PC-9 (cell line): Measurements from ENCODE around the gene GRAMD1C. TPM values are rescaled to one million over a fixed set of nuclear protein-coding genes. Genes with fewer than 3 reads are reported as not detected.

Experiments used
- BruUV-seq: library from RNA; stranded (reverse); fragments of 400-500 nt; replicated peaks from 2 replicates; lab custom pipeline; 2021; lab: Mats Ljungman, UMichigan
- CTCF ChIA-PET: fragments of 300-600 bp; sonication (Branson Sonifier 250); formaldehyde crosslinking; loops from one replicate; lab custom pipeline; 2022; ENCODE audit warnings: antibody characterized with exemption; lab: Charles Lee
- POLR2A ChIA-PET: fragments of 300-600 bp; sonication (Branson Sonifier 250); formaldehyde crosslinking; loops from one replicate; lab custom pipeline; 2022; ENCODE audit warnings: antibody characterized with exemption; ENCODE audit not compliant: unreplicated experiment; lab: Charles Lee
- DNase-seq, 2 experiments: peaks; one replicate each; pipeline versions ENCODE4 v3.0.0 to v3.0.0-alpha.2; 2015 to 2022; ENCODE audit warnings: mixed read lengths in 1 of 2
- H2AFZ ChIP-seq: fragments of 200-600 bp; sonication (generic); 2 replicates; pipeline ENCODE4 v1.8.1; 2017; ENCODE audit warnings: antibody characterized with exemption
- H3F3A ChIP-seq: fragments of 200-600 bp; sonication (generic); 2 replicates; pipeline ENCODE4 v1.8.1; 2017; ENCODE audit warnings: antibody characterized with exemption, mild to moderate bottlenecking, low read depth; ENCODE audit not compliant: insufficient read depth
- H3K27ac ChIP-seq: fragments of 200-600 bp; sonication (generic); 2 replicates; pipeline ENCODE4 v1.6.1; 2016; ENCODE audit warnings: mixed run types
- H3K27me3 ChIP-seq: fragments of 200-600 bp; sonication (generic); 2 replicates; pipeline ENCODE4 v1.6.1; 2016; ENCODE audit warnings: low read depth, mixed run types; ENCODE audit not compliant: insufficient read depth
- H3K36me3 ChIP-seq: fragments of 200-600 bp; sonication (generic); 2 replicates; pipeline ENCODE4 v1.6.1; 2016; ENCODE audit warnings: low read depth, mixed run types
- H3K4me1 ChIP-seq: fragments of 200-600 bp; sonication (generic); replicated peaks from 2 replicates; pipeline ENCODE4 v1.6.1; 2016; ENCODE audit warnings: mixed run types; ENCODE audit not compliant: insufficient read depth
- H3K4me2 ChIP-seq: fragments of 200-600 bp; sonication (generic); 2 replicates; pipeline ENCODE4 v1.6.1; 2017; ENCODE audit warnings: mixed run types
- H3K4me3 ChIP-seq: fragments of 200-600 bp; sonication (generic); 2 replicates; pipeline ENCODE4 v1.6.1; 2016; ENCODE audit warnings: mixed run types
- H3K79me2 ChIP-seq: fragments of 200-600 bp; sonication (generic); 2 replicates; pipeline ENCODE4 v1.6.1; 2017; ENCODE audit warnings: low read depth, mixed run types
- H3K9me2 ChIP-seq: fragments of 200-600 bp; sonication (generic); 2 replicates; pipeline ENCODE4 v1.8.1; 2017; ENCODE audit warnings: mild to moderate bottlenecking; ENCODE audit not compliant: insufficient read depth
- H3K9me3 ChIP-seq: fragments of 200-600 bp; sonication (generic); 2 replicates; pipeline ENCODE4 v1.8.1; 2016; ENCODE audit warnings: low read depth; ENCODE audit not compliant: insufficient read depth
- H4K20me1 ChIP-seq: fragments of 200-600 bp; sonication (generic); 2 replicates; pipeline ENCODE4 v1.8.1; 2017; ENCODE audit not compliant: insufficient read depth
- CTCF ChIP-seq: fragments of 200-600 bp; sonication (generic); conservative IDR thresholded peaks from 2 replicates; pipeline ENCODE4 v1.6.1; 2017; ENCODE audit warnings: mixed run types, antibody characterized with exemption, mild to moderate bottlenecking, moderate library complexity
- EZH2 ChIP-seq: fragments of 200-600 bp; sonication (generic); IDR thresholded peaks from 2 replicates; pipeline ENCODE4 v1.8.0; 2017; ENCODE audit warnings: antibody characterized with exemption, low read depth
- intact Hi-C: fragments of 100-400 bp; cut with micrococcal nuclease; formaldehyde crosslinking; loops from one replicate; pipeline ENCODE4 v1.10.0; 2022; ENCODE audit not compliant: unreplicated experiment
- total RNA-seq: library from RNA; stranded (reverse); gene quantifications from 2 replicates; pipeline ENCODE4 v1.2.3, GENCODE V29; 2021

Gene GRAMD1C
- total RNA-seq, 1 experiment from 2014 or later: 14.7 TPM

DNA sequence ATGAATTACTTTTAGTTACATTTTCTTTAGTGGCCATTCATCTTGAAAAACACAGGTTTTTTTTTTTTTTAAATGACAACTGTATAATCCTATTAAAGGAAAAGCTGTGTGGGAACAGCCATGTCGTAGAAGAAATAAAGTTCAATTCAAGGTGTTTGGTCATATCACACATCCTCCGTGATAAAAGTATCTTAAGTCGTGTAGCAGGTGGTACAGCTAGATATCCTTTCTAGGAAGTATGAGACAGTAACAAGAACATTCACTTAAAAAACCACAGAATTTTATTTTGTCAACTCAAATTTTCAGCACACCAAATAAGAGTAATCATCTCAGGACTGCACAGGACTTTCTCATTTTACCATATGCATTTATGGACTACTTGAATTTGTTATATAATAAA, 125.3 kb downstream of the GRAMD1C start:
- TF ChIP-seq EZH2 (no peak), CTCF (no peak)
- Histone ChIP-seq H2AFZ (no peak overlapping the region), H3F3A (no peaks in the 10 kb centered on the region), H3K4me3 (no peak overlapping the region), H3K9me3 (no peaks in the 10 kb centered on the region), H3K4me1 (no peaks in the 10 kb centered on the region), H3K9me2 (no peaks in the 10 kb centered on the region), H3K36me3 (no peaks in the 10 kb centered on the region), H3K27ac (no peak overlapping the region), H4K20me1 (no peaks in the 10 kb centered on the region), H3K27me3 (no peaks in the 10 kb centered on the region), H3K4me2 (no peak overlapping the region), H3K79me2 (no peaks in the 10 kb centered on the region)
- intact Hi-C loops: no loop called here
- ChIA-PET POLR2A (no interaction called here), CTCF (no interaction called here)
- BruUV-seq: no TSS peak
- DNase-seq: no peak

DNA sequence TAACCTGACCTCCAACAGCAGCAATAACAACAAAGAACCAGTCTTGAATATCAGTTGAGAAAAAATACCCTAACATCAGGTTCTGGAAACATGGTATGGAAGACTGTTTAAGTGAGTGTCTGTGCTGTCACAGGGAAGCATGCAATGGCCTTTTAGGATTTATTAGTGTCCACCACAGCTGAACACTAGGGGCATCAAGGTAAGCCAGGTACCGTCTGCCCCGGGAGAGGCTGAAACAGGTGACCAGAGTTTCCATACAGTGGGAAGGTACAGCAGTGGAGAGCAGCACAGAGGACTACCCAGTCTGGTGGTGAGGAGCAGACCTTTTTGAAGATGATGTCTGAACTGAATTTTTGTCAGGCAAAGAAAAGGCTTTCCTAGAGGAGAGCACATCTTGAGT, 127.6 kb downstream of the GRAMD1C start:
- Histone ChIP-seq H3K4me2 (no peak overlapping the region), H3K4me1 (no peaks in the 10 kb centered on the region), H3K9me3 (peaks cover 3% of the 10 kb centered on the region; the same call in 1 of the 2 replicates), H3F3A (no peaks in the 10 kb centered on the region), H2AFZ (no peak overlapping the region), H3K9me2 (no peaks in the 10 kb centered on the region), H3K27me3 (no peaks in the 10 kb centered on the region), H3K27ac (no peak overlapping the region), H4K20me1 (no peaks in the 10 kb centered on the region), H3K4me3 (no peak overlapping the region), H3K36me3 (no peaks in the 10 kb centered on the region), H3K79me2 (no peaks in the 10 kb centered on the region)
- intact Hi-C loops: no loop called here
- no peak for DNase-seq
- BruUV-seq: no TSS peak
- TF ChIP-seq CTCF: no peak
- no peak for TF ChIP-seq EZH2
- POLR2A ChIA-PET: no interaction called here
- CTCF ChIA-PET: no interaction called here

DNA sequence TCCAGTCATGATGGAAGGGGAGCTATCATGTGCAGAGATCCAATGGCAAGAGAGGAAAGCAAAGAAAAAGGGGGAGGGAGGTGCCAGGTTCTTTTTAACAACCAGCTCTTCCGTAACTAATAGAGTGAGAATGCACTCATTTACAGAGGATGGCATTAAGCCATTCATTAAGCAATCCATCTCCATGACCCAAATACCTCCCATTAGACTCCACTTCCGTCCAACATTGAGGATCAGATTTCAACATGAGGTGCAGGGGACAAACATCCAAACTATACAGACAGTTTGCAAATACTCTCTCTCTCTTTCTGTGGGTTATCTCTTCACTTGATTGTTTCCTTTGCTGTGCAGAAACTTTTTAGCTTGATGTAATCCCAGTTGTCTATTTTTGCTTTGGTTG, 130.4 kb downstream of the GRAMD1C start:
- Histone ChIP-seq H2AFZ (no peak overlapping the region), H3K27ac (no peak overlapping the region), H3K79me2 (no peaks in the 10 kb centered on the region), H4K20me1 (no peaks in the 10 kb centered on the region), H3F3A (no peaks in the 10 kb centered on the region), H3K9me3 (peaks cover 10% of the 10 kb centered on the region; the same call in 1 of the 2 replicates), H3K27me3 (no peaks in the 10 kb centered on the region), H3K4me1 (no peaks in the 10 kb centered on the region), H3K36me3 (0 out of 2 replicates have a peak, but pooled peaks cover 3% of the 10 kb centered on the region), H3K4me3 (no peak overlapping the region), H3K4me2 (no peak overlapping the region), H3K9me2 (no peaks in the 10 kb centered on the region)
- DNase-seq: no peak
- intact Hi-C loops: no loop called here
- BruUV-seq: no TSS peak
- ChIA-PET POLR2A (interaction anchor here (0.7 kb wide), 1 partner anchor 157 kb away, joined by 4 read pairs; no protein-coding TSS in a partner anchor), CTCF (no interaction called here)
- TF ChIP-seq CTCF (no peak), EZH2 (no peak)
